ENCODE measurements around the gene IGFL2. TPM values are rescaled to one million over a fixed set of nuclear protein-coding genes. Genes with fewer than 3 reads are reported as not detected.
"Not testable (repeated sequence)": the region's sequence is repeated elsewhere in the genome, so short reads cannot be mapped to it uniquely, and the experiment has no call there.

The IGFL2 gene
- total RNA-seq, 1 donor from 2014 or later = not detected

DNA sequence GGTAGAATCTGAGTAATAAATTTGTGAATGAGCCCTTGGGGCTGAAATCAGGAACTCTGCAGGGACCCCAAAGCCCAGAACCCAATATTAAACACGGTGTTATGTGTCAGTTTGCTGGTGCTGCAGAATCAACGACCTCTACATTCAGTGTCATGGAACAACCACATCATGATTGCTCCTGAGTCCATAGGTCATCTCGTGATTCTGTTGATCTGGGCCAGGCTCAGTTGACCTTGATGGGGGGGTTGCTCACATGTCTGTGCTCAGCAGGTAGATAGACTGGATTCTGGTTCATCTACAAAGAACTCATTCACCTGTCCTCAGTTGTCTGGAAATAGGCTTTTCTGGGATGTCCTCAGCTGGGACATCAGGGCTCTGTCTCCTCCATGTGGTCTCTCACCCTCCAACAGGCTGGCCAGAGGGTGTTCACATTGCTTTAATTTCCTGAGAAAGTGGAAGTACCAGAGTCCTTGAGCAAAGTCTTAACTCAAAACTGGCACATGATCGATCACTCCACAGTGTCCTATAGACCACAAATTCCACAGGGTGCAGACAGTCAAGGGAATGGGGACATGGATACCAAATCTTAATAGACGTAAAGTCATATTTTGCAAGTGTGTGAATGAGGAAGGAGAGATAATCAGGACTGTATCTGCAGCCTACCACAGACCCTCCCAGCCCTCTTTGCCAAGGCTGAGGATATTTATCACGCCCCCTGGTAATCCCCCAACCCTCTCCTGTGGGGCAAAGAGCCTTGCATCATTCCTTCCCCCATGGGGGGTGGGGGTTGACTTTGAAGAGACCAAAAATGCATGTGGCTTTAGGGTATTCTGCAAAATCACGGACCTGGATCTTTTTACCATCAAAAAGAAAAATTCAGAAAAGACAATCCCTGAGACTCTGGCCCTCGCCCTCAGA lies 42.2 kb downstream of the IGFL2 start:
- no peak for DNase-seq (ENCODE audit: extremely low spot score, unreplicated experiment)
- Mint-ChIP-seq H3K27ac (ENCODE audit: unreplicated experiment) (no peak overlapping the region), H3K27me3 (ENCODE audit: unreplicated experiment) (peaks cover 46% of the 10 kb centered on the region), H3K9me3 (ENCODE audit: unreplicated experiment) (no peaks in the 10 kb centered on the region), H3K4me1 (ENCODE audit: unreplicated experiment) (peaks cover 12% of the 10 kb centered on the region), H3K36me3 (ENCODE audit: unreplicated experiment) (no peaks in the 10 kb centered on the region), H3K4me3 (ENCODE audit: unreplicated experiment) (no peak overlapping the region)
- TF ChIP-seq, protein P1, sequence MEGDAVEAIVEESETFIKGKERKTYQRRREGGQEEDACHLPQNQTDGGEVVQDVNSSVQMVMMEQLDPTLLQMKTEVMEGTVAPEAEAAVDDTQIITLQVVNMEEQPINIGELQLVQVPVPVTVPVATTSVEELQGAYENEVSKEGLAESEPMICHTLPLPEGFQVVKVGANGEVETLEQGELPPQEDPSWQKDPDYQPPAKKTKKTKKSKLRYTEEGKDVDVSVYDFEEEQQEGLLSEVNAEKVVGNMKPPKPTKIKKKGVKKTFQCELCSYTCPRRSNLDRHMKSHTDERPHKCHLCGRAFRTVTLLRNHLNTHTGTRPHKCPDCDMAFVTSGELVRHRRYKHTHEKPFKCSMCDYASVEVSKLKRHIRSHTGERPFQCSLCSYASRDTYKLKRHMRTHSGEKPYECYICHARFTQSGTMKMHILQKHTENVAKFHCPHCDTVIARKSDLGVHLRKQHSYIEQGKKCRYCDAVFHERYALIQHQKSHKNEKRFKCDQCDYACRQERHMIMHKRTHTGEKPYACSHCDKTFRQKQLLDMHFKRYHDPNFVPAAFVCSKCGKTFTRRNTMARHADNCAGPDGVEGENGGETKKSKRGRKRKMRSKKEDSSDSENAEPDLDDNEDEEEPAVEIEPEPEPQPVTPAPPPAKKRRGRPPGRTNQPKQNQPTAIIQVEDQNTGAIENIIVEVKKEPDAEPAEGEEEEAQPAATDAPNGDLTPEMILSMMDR (IDR thresholded peaks at IDR 0.05) = no peak

DNA sequence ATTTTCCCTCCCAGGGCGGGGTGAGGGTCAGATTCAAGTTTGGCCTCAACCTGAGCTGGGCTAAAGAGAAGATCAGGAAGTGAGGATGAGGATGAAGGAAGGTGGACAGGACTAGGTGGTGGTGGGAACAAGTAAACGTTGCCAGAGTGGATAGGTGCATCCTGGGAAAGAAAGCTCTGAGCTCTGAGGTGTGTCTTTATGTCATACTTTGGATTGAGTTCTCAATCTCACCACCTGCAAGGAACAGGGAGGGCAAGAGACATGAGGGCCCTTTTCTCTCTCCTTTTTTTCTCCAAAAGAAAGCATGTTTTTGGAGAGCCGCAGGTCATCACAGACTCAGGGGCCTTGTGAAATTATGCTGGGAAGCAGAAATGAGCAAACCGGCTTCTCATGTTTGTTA lies 43.3 kb downstream of the IGFL2 start:
- Mint-ChIP-seq H3K27me3 (ENCODE audit: unreplicated experiment) (peaks cover 45% of the 10 kb centered on the region), H3K9me3 (ENCODE audit: unreplicated experiment) (no peaks in the 10 kb centered on the region)

DNA sequence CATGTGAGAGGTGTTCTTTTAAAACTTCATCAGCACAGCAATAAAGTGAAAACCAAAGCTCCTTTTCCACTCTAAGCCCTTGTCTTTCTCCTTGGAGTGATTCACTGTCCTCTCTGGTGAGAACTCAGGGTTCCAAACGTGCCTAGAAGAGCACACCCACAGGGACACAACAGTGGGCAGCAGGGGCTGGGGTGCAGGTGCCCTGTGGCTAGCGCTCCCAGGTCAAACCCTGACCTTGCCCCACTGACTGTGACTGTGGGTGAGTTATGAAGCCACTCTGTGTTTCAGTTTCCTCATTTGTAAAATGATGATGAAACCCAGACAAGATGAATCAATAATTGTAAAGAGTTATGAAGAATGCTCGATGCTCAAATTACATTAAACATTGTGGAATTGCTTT lies 43.9 kb downstream of the IGFL2 start:
- Mint-ChIP-seq H3K4me1 (ENCODE audit: unreplicated experiment) (peaks cover 12% of the 10 kb centered on the region), H3K9me3 (ENCODE audit: unreplicated experiment) (no peaks in the 10 kb centered on the region), H3K27me3 (ENCODE audit: unreplicated experiment) (peaks cover 45% of the 10 kb centered on the region), H3K27ac (ENCODE audit: unreplicated experiment) (no peak overlapping the region), H3K36me3 (ENCODE audit: unreplicated experiment) (no peaks in the 10 kb centered on the region), H3K4me3 (ENCODE audit: unreplicated experiment) (no peak overlapping the region)
- no peak for DNase-seq (ENCODE audit: extremely low spot score, unreplicated experiment)
- TF ChIP-seq, protein P1 (IDR thresholded peaks at IDR 0.05) = no peak

More for the DNA sequence above, 43.3 kb downstream of the IGFL2 start:
- H3K36me3 Mint-ChIP-seq (ENCODE audit: unreplicated experiment) = no peaks in the 10 kb centered on the region
- DNase-seq (ENCODE audit: extremely low spot score, unreplicated experiment) = no peak
- no peak overlapping the region for H3K4me3 Mint-ChIP-seq (ENCODE audit: unreplicated experiment)
- TF ChIP-seq, protein P1 (IDR thresholded peaks at IDR 0.05) = no peak
- peaks cover 12% of the 10 kb centered on the region for H3K4me1 Mint-ChIP-seq (ENCODE audit: unreplicated experiment)
- H3K27ac Mint-ChIP-seq (ENCODE audit: unreplicated experiment) = no peak overlapping the region

DNA sequence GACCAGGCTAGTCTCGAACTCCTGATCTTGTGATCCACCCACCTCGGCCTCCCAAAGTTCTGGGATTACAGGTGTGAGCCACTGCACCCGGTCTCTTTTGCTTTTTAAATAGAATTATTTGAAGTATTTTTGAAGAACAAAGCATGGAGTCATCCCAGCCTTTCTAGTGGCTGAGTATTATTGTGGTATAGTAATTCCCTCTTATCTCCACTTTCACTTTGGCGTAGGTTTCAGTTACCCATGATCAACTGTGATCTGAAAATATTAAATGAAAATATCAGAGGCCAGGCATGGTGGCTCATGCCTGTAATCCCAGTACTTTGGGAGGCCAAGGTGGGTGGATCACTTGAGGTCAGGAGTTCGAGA lies 44.6 kb downstream of the IGFL2 start:
- peaks cover 51% of the 10 kb centered on the region for H3K27me3 Mint-ChIP-seq (ENCODE audit: unreplicated experiment)
- H3K27ac Mint-ChIP-seq (ENCODE audit: unreplicated experiment) = peak overlapping the region; percentile 52
- H3K4me3 Mint-ChIP-seq (ENCODE audit: unreplicated experiment); DNase-seq (ENCODE audit: extremely low spot score, unreplicated experiment); H3K36me3 Mint-ChIP-seq (ENCODE audit: unreplicated experiment); H3K9me3 Mint-ChIP-seq (ENCODE audit: unreplicated experiment): not testable (repeated sequence)
- H3K4me1 Mint-ChIP-seq (ENCODE audit: unreplicated experiment) = peaks cover 12% of the 10 kb centered on the region

DNA sequence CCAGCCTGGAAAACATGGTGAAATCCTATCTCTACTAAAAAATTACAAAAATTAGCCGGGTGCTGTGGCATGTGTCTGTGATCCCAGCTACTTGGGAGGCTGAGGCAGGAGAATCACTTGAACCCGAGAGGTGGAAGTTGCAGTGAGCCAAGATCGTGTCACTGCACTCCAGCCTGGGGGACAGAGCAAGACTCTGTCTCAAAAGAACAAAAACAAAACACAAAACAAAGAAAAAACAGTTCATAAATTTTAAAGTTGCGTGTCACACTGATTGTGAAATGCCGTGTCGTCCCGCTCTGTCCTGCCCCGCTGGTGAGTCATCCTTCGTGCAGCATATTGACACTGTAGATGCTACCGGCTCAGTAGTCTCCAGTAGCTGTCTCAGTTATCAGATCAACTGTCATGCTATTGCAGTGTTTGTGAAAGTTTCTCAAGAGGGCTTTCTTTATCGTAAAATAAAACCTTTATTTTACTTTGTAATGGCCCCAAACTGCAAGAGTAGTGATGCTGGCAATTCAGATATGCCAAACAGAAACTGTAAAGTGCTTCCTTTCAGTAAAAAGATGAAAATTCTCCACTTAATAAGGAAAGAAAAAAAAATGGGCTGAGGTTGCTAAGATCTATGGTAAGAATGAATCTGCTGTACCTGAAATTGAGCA lies 45.1 kb downstream of the IGFL2 start:
- Mint-ChIP-seq H3K27ac (ENCODE audit: unreplicated experiment) (peak overlapping the region; percentile 52), H3K27me3 (ENCODE audit: unreplicated experiment) (peaks cover 51% of the 10 kb centered on the region), H3K4me3 (ENCODE audit: unreplicated experiment) (no peak overlapping the region), H3K36me3 (ENCODE audit: unreplicated experiment) (no peaks in the 10 kb centered on the region), H3K4me1 (ENCODE audit: unreplicated experiment) (peaks cover 12% of the 10 kb centered on the region), H3K9me3 (ENCODE audit: unreplicated experiment) (no peaks in the 10 kb centered on the region)
- TF ChIP-seq, protein P1 (IDR thresholded peaks at IDR 0.05) = no peak
- DNase-seq (ENCODE audit: extremely low spot score, unreplicated experiment) = no peak
